Spleen (tissue), 7 donors: Measurements from ENCODE around the gene HYDIN.
"Not testable (repeated sequence)": the region's sequence is repeated elsewhere in the genome, so short reads cannot be mapped to it uniquely, and the experiment has no call there.

Experiments
- POLR2AphosphoS5 ChIP-seq, 3 donors: sonication (generic); formaldehyde crosslinking; IDR thresholded peaks; one replicate each; pipeline ENCODE4 v1.5.1; 2017; ENCODE audit warnings: antibody characterized with exemption in 3 of 3
- TF ChIP-seq, protein P1 (sequence below), 11 experiments: fragments of 200-600 bp in 7 of 11; fragments of 450-650 bp in 4 of 11; sonication (generic) in 4 of 11; IDR thresholded peaks in 8 of 11; conservative IDR thresholded peaks in 3 of 11; 1 replicate in 7 of 11; 2 replicates in 4 of 11; pipeline versions ENCODE4 v1.4.0 to v1.8.0; 2016 to 2021; ENCODE audit warnings: antibody characterized with exemption in 11 of 11, inconsistent platforms in 4 of 11, mild to moderate bottlenecking in 1 of 11
- donor health status: DM: no; HTN: no; CAD: no; lungs with moderate emphysema.
- donor health status: DM: no; HTN: no; CAD: no.
- donor health status: DM: no; HTN: no; CAD: no.

DNA sequence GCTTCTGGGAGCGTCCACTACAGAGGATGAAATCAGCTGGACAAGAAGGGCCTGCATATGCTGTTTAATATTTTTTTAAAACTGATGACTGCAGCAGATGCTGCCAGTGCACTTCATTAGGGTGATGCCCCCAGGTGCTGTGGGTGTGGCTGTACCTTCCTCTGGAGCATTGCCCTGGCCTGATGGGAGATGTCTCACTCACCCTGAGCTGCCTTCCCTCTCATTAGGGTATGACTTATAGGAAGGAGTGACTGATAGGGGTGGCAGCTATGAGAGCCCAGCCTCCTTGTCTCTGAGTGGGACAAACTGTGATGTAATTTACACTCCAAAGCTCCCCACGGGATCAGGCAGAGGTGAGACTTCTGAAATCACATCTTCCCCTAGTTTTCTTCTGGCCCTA is 234.7 kb downstream of the HYDIN start:
- TF ChIP-seq, protein P1, sequence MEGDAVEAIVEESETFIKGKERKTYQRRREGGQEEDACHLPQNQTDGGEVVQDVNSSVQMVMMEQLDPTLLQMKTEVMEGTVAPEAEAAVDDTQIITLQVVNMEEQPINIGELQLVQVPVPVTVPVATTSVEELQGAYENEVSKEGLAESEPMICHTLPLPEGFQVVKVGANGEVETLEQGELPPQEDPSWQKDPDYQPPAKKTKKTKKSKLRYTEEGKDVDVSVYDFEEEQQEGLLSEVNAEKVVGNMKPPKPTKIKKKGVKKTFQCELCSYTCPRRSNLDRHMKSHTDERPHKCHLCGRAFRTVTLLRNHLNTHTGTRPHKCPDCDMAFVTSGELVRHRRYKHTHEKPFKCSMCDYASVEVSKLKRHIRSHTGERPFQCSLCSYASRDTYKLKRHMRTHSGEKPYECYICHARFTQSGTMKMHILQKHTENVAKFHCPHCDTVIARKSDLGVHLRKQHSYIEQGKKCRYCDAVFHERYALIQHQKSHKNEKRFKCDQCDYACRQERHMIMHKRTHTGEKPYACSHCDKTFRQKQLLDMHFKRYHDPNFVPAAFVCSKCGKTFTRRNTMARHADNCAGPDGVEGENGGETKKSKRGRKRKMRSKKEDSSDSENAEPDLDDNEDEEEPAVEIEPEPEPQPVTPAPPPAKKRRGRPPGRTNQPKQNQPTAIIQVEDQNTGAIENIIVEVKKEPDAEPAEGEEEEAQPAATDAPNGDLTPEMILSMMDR (IDR thresholded peaks at IDR 0.05 in 8 of 11, conservative IDR thresholded peaks at IDR 0.05 in 3 of 11): not testable (repeated sequence)
- TF ChIP-seq POLR2AphosphoS5 (IDR thresholded peaks at IDR 0.05): not testable (repeated sequence)
